Measurements from ENCODE around the gene SNX20.

Gene SNX20

GRCh38 chr16:50659806-50660205, 21.3 kb downstream of the SNX20 start:
- DNase-seq (ENCODE audit: low read depth in 2 of 2), result no peak

GRCh38 chr16:50657241-50657640, 23.9 kb downstream of the SNX20 start:
- DNase-seq (ENCODE audit: low read depth in 2 of 2), result no peak

- no peak for DNase-seq (ENCODE audit: low read depth in 2 of 2)
Measured at GRCh38 chr16:50655558-50656055, 25.5 kb downstream of the SNX20 start.

GRCh38 chr16:50653633-50654519, 27.2 kb downstream of the SNX20 start:
- no peak for DNase-seq (ENCODE audit: low read depth in 2 of 2)

GRCh38 chr16:50652836-50653425, 28.2 kb downstream of the SNX20 start:
- no peak for DNase-seq (ENCODE audit: low read depth in 2 of 2)

GRCh38 chr16:50651835-50652438, 29.2 kb downstream of the SNX20 start:
- no peak for DNase-seq (ENCODE audit: low read depth in 2 of 2)

- DNase-seq (ENCODE audit: low read depth in 2 of 2), result no peak
Measured at GRCh38 chr16:50646345-50646744, 34.8 kb downstream of the SNX20 start.

- DNase-seq (ENCODE audit: low read depth in 2 of 2), result no peak
Measured at GRCh38 chr16:50645563-50646220, 35.4 kb downstream of the SNX20 start.

- DNase-seq (ENCODE audit: low read depth in 2 of 2), result peak in 1 of 2 experiments; percentile 17
Measured at GRCh38 chr16:50644729-50645128, 36.4 kb downstream of the SNX20 start.

- no peak for DNase-seq (ENCODE audit: low read depth in 2 of 2)
Measured at GRCh38 chr16:50644245-50644644, 36.9 kb downstream of the SNX20 start.

GRCh38 chr16:50643192-50643591, 37.9 kb downstream of the SNX20 start:
- DNase-seq (ENCODE audit: low read depth in 2 of 2), result no peak

GRCh38 chr16:50642349-50642748, 38.8 kb downstream of the SNX20 start:
- no peak for DNase-seq (ENCODE audit: low read depth in 2 of 2)

- DNase-seq (ENCODE audit: low read depth in 2 of 2), result no peak
Measured at GRCh38 chr16:50641818-50642187, 39.3 kb downstream of the SNX20 start.

GRCh38 chr16:50640919-50641817, 39.9 kb downstream of the SNX20 start:
- DNase-seq (ENCODE audit: low read depth in 2 of 2), result no peak

- no peak for DNase-seq (ENCODE audit: low read depth in 2 of 2)
Measured at GRCh38 chr16:50640391-50640790, 40.7 kb downstream of the SNX20 start.

GRCh38 chr16:50638816-50639670, 42.1 kb downstream of the SNX20 start:
- no peak for DNase-seq (ENCODE audit: low read depth in 2 of 2)

- no peak for DNase-seq (ENCODE audit: low read depth in 2 of 2)
Measured at GRCh38 chr16:50637716-50638602, 43.2 kb downstream of the SNX20 start.

- no peak for DNase-seq (ENCODE audit: low read depth in 2 of 2)
Measured at GRCh38 chr16:50636753-50637374, 44.2 kb downstream of the SNX20 start.
